GM18517 (cell line): ENCODE results near the gene MEX3A.
A peak's percentile ranks its signal among the peaks of the same experiment; 100 is the strongest.
"Not testable (repeated sequence)": the region's sequence is repeated elsewhere in the genome, so short reads cannot be mapped to it uniquely, and the experiment has no call there.

Experiments used
- ATAC-seq: cut with Tn5 transposase; IDR thresholded peaks from one replicate; pipeline ENCODE4 v1.9.1; 2021; ENCODE audit warnings: mild to moderate bottlenecking, moderate library complexity; ENCODE audit not compliant: unreplicated experiment

The MEX3A gene

DNA sequence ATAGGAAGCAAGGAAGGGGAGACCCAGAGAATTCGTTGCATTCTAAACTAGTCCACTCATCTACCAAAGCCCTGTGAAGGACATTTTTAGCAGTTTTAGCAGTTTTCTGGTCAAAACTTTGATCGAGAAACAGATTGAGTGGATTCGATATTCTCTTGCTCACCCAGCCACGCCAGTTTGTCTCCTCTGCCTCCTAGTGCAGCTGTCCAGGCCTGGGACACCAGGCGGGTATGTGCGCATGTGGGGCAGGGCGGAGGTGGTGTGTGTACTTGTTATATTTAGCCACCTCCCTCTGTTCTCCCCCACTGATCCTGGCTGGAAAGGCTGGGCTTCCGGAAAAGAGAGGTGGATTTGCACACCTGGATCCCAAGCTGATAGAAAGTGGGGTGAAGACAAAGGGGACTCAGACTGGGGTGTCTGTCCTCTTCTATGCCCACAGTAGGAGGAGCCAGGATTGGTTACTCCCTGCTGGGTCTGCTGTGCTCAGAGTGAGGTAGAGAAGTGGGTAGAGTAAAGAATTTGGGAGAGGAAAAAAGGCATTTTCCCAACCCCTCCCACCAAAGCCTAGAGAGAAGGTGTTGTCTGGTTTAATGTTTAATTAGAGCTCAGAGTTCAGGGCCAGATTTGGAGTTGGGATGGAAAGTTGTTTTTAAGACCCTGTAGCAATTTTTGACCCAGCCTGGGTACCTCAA, 36.1 kb upstream of the MEX3A start:
- no peak for ATAC-seq

DNA sequence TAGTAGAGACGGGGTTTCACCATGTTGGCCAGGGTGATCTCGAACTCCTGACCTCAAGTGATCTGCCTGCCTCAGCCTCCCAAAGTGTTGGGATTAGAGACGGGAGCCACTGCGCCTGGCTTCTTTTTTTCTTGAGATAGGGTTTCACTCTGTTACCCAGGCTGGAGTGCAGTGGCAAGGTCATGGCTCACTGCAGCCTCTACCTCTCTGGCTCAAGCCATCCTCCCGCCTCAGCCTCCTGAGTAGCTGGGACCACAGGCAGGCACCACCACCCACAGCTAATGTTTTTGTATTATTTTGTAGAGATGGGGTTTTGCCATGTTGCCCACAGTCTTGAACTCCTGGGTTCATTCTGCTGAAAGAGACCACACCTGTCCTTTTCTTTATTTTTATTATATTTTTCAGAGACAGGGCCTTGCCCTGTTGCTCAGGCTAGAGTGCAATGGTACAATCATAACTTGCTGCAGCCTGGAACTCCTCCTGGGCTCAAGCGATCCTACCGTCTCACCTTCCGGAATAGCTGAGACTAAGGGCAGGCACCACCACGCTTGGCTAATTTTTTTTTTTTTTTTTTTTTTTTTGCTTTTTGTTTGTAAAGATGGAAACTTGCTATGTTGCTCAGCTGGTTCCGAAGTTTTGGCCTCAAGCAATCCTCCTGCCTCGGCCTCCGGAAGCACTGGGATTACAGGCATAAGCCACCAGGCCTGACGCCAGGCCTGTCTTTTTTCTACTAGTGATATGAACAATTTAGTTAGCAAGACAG, 35.3 kb upstream of the MEX3A start:
- no peak for ATAC-seq

DNA sequence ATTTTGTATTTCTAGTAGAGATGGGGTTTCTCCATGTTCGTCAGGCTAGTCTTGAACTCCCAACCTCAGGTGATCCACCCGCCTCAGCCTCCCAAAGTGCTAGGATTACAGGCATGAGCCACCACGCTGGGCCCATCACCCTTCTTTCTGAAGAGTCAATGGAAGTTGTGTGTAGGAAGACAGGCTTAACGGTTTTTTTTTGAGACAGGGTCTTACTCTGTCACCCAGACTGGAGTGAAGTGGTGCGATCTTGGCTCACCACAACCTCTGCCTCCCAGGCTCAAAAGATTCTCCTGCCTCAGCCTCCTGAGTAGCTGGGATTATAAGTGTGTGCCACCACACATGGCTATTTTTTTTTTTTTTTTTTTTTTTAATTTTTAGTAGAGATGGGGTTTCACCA, 34.5 kb upstream of the MEX3A start:
- not testable (repeated sequence) for ATAC-seq

- ATAC-seq = no peak
These were observed 33.5 kb upstream of the MEX3A start for GRCh38 chr1:156115514-156116374.

GRCh38 chr1:156114919-156115513, 32.8 kb upstream of the MEX3A start:
- ATAC-seq = no peak

- no peak for ATAC-seq
These were observed 32.0 kb upstream of the MEX3A start, which contains the start of gene LMNA for GRCh38 chr1:156114101-156114918. LMNA (plus strand) TSS chr1:156114711; CDS start chr1:156114919, 208 bp downstream.

GRCh38 chr1:156113282-156113950, 31.2 kb upstream of the MEX3A start:
- no peak for ATAC-seq

- no peak for ATAC-seq
These were observed 30.2 kb upstream of the MEX3A start for GRCh38 chr1:156112276-156113137.

GRCh38 chr1:156111355-156111962, 29.2 kb upstream of the MEX3A start:
- no peak for ATAC-seq

DNA sequence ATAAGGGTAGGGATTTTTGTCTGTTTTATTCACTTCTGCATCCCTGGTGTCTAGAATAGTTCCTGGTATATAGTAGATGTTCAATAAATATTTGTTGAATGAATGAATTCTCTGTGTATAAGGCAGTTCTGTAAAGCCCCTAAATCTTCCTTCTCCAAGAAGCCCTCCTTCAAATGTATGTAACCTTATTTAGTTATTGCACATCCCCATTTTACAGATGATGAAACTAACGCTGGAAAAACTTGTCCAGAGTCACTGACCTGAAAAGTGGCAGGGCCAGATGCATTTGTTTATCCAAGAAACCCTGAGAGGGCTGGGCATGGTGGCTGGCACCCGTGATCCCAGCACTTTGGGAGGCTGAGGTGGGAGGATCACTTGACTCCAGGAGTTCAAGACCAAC, 28.0 kb upstream of the MEX3A start:
- no peak for ATAC-seq

GRCh38 chr1:156108664-156109241, 26.5 kb upstream of the MEX3A start:
- ATAC-seq = no peak

DNA sequence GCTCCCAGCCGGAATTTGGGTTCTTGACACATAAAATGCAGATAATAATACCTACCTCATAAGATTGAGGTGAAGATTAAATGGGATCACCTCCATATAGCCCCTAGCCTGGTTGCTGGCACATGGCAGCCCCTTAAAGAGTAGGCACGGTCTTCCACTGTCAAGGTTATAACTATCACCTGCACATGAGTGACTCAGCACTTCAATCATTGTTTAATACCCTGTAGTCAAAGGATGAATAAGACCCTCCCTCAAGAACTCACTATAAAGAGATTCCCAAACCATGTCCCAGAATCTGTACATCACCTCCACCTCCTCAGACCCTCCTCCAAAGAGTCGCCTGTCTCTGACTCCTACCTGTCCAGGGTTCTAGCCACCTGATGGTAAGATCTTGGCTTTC, 25.8 kb upstream of the MEX3A start:
- no peak for ATAC-seq

DNA sequence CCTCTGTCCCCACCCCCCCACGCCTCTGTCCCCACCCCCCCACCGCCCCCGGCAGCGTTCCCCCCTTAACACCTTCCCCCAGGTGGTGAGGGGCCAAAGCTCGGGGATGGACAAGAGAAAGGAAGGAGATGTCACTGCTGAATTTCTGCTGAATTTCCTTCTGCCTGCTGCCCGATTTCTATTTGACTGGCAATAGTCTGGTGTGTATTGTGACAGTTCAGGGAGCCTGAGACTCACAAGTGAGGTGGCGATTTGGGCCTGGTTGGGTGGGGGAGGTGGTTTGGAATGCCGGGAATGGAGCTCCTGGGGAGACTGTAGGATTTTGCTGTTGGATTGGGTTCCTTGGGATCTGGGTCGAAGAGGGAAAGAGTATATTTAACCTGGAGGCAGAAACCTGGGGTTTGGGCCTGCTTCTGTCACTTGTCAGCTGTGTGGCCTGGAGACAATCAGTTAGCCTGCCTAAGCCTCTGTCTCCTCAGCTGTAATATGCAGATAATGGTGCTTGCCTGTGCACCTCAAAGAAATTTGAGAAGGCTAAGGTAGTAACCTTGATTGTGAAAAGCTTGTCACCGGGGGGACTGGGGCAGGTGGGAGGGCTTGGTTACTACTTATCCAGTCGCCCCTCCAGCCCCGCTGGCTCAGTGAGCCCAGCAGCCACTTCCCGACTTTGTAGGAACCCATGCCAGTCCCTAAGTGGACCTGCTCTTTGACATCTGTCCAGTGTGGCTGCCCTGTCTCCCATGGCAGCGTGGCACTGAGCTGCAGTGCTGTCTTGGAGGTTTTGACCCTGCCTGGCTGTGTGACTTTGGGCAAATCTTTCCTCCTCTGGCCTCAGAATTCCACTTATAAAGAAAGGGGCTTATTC, 24.6 kb upstream of the MEX3A start:
- ATAC-seq = peak; percentile 8

DNA sequence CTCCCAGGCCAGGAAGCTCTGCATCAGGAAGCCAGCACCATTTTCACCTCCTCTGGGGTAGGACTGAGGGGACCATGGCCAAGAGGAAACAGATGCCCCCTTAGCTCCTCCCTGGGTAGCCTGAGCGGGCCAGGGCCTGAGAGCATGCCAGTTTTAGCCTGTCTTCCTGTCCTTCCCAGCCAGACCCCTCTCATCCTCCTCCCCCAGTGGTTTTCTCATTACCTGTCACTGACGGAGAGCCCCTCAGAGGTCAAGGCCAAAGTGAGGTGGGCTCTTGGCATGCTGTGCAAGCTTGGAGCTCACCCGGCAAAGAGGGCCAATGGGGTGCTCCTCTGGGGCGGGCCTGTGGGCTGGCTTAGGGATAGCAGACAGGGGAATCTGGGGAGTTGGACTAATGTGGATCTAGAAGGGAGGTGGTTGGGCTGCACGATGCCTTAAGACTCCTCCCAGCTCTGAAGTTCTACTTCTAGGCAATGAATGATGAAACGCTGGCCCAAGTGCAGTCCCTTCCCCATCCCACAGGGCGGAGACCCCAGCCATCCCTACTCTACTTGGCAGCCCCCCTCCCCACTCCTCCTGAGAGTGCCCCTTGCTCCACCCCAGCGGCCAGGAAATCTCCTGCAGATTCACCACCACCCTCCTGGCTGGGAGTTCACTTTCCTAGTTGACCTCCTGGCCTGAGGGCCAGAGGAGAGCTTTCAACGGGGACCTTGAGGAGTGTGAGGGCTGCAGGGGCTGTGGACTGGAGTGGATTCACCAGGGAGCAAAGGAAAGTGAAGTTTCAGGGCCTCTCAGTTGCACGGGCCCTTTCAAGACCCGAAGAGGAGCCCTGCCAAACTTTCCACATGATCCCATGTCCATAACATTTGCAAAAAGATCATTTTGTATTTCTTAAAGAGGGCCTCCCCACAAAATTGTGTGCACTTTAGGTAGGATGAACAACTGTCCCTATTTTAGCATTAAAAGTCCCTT, 22.9 kb upstream of the MEX3A start:
- no peak for ATAC-seq

DNA sequence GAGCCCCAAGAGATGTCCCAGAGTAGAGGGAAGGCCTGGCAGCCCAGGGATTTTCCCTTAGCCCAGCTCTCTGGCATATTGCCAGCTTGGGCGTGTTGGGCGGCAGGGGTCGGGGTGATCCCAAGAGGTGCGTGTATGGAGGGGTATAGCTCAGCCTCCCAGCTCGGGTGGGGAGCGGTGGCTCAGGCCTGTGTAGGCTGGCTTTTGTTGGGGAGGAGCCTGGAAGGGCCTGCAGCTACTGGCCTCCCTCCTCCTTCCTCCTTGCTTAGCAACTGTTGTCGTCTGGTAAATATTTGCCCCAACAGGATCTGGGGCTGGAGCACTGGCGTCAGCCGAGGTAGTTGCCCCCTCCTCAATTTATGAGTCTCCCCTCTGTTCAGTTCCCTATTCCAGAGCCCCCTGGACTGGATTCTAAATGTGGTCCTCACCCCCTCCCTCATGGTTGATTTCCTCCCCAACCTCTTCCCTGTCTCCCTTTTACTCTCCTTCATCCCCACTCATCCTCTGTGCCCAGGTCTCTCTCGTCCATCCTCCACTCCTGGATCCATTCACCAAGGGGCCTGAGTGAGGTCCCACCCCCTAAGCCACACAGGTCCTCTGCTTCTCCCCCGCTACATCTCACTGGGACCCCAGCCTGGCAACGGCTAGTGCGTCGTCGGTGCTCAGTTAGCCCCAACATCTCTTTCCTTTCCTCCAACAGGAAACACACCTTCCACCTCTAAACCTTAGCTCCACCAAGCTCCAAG, 22.0 kb upstream of the MEX3A start:
- ATAC-seq = no peak
